SK-N-SH (cell line): ENCODE results near the gene BNIP1. TPM values are rescaled to one million over a fixed set of nuclear protein-coding genes. Genes with fewer than 3 reads are reported as not detected.

Experiments used
- CTCF ChIA-PET: fragments of 300-600, 350-600 bp; formaldehyde crosslinking; extraction: SDS; loops from one replicate; lab custom pipeline; 2021; lab: Yijun Ruan, JAX
- POLR2A ChIA-PET: fragments of 350-600 bp; sonication (Branson Sonifier 250); formaldehyde crosslinking; extraction: SDS; loops from one replicate; lab custom pipeline; 2020; ENCODE audit warnings: antibody characterized with exemption, inconsistent platforms; lab: Yijun Ruan, JAX
- DNase-seq: peaks from one replicate; pipeline ENCODE4 v3.0.0; 2012
- H2AFZ ChIP-seq: fragments of 200-600 bp; sonication (generic); 2 replicates; pipeline ENCODE4 v1.8.1; 2016; ENCODE audit warnings: antibody characterized with exemption, mild to moderate bottlenecking, low read depth
- H3F3A ChIP-seq: fragments of 200-600 bp; sonication (generic); replicated peaks from 2 replicates; pipeline ENCODE3; 2016; ENCODE audit warnings: antibody characterized with exemption, mild to moderate bottlenecking; ENCODE audit not compliant: insufficient read depth
- H3K27ac ChIP-seq, 2 experiments: fragments of 200-500 bp in 1 of 2; fragments of 200-600 bp in 1 of 2; sonication (Bioruptor generic) in 1 of 2; sonication (generic), shearing (Covaris generic) in 1 of 2; 2 replicates each; pipeline versions ENCODE4 v1.5.1 to v1.6.1; 2014 to 2016; ENCODE audit warnings: low read depth in 2 of 2, inconsistent platforms in 1 of 2, low read length in 1 of 2, mild to moderate bottlenecking in 1 of 2, mixed read lengths in 1 of 2
- H3K27me3 ChIP-seq: fragments of 200-600 bp; sonication (generic), shearing (Covaris generic); 2 replicates; pipeline ENCODE4 v1.6.1; 2016; ENCODE audit warnings: mixed run types; ENCODE audit not compliant: insufficient read depth
- H3K36me3 ChIP-seq, 2 experiments: fragments of 200-500 bp in 1 of 2; fragments of 200-600 bp in 1 of 2; sonication (Bioruptor generic) in 1 of 2; sonication (generic) in 1 of 2; replicated peaks in 1 of 2; 2 replicates each; pipeline versions ENCODE3 to v1.5.1; 2014 to 2016; ENCODE audit warnings: low read length in 1 of 2, mild to moderate bottlenecking in 1 of 2; ENCODE audit not compliant: insufficient read depth in 2 of 2, control insufficient read depth in 1 of 2
- H3K4me1 ChIP-seq, 2 experiments: fragments of 200-500 bp in 1 of 2; fragments of 200-600 bp in 1 of 2; sonication (Bioruptor generic) in 1 of 2; sonication (generic), shearing (Covaris generic) in 1 of 2; 2 replicates each; pipeline versions ENCODE4 v1.5.1 to v1.6.1; 2014 to 2016; ENCODE audit warnings: low read depth in 1 of 2, low read length in 1 of 2, mixed run types in 1 of 2; ENCODE audit not compliant: insufficient read depth in 2 of 2, control insufficient read depth in 1 of 2
- H3K4me2 ChIP-seq: fragments of 200-600 bp; sonication (generic), shearing (Covaris generic); 2 replicates; pipeline ENCODE4 v1.6.1; 2017; ENCODE audit warnings: mixed run types
- H3K4me3 ChIP-seq, 2 experiments: fragments of 200-500 bp in 1 of 2; fragments of 200-600 bp in 1 of 2; sonication (Bioruptor generic) in 1 of 2; sonication (generic), shearing (Covaris generic) in 1 of 2; 2 replicates each; pipeline versions ENCODE4 v1.5.1 to v1.8.1; 2014 to 2016; ENCODE audit warnings: low read depth in 2 of 2, inconsistent platforms in 1 of 2, low read length in 1 of 2, mild to moderate bottlenecking in 1 of 2, mixed read lengths in 1 of 2, moderate library complexity in 1 of 2
- H3K79me2 ChIP-seq: fragments of 200-600 bp; sonication (generic); 2 replicates; pipeline ENCODE4 v1.8.1; 2017; ENCODE audit warnings: mild to moderate bottlenecking; ENCODE audit not compliant: insufficient read depth
- H3K9ac ChIP-seq: fragments of 200-600 bp; sonication (generic); 2 replicates; pipeline ENCODE4 v1.6.1; 2017; ENCODE audit warnings: mixed run types
- H3K9me2 ChIP-seq: fragments of 200-600 bp; sonication (generic); 2 replicates; pipeline ENCODE4 v1.6.1; 2017; ENCODE audit warnings: mixed run types
- H3K9me3 ChIP-seq: fragments of 200-600 bp; sonication (generic); 2 replicates; pipeline ENCODE4 v1.6.1; 2017; ENCODE audit warnings: mixed run types, mild to moderate bottlenecking, moderate library complexity
- H4K20me1 ChIP-seq: fragments of 200-600 bp; sonication (generic); 2 replicates; pipeline ENCODE4 v1.6.1; 2017; ENCODE audit warnings: mild to moderate bottlenecking, mixed run types; ENCODE audit not compliant: insufficient read depth
- CHD2 ChIP-seq: fragments of 150-350 bp; IDR thresholded peaks from 2 replicates; pipeline ENCODE4 v1.6.1; 2018; ENCODE audit warnings: low read length; ENCODE audit not compliant: partially characterized antibody
- CTCF ChIP-seq: fragments of 200-600 bp; sonication (generic); IDR thresholded peaks from 2 replicates; pipeline ENCODE4 v1.6.1; 2017; ENCODE audit warnings: antibody characterized with exemption, mild to moderate bottlenecking, moderate library complexity
- EP300 ChIP-seq, 2 experiments: IDR thresholded peaks; 2 replicates each; pipeline versions ENCODE4 v1.4.0 to v1.6.1; 2012; ENCODE audit warnings: borderline replicate concordance in 1 of 2, low read depth in 1 of 2, low read length in 1 of 2
- EZH2phosphoT487 ChIP-seq: fragments of 200-600 bp; sonication (generic); IDR thresholded peaks from 2 replicates; pipeline ENCODE4 v1.6.1; 2017; ENCODE audit warnings: low read depth, mixed run types, mild to moderate bottlenecking, antibody characterized with exemption, moderate library complexity, borderline replicate concordance
- GATA2 ChIP-seq: sonication (generic); formaldehyde crosslinking; IDR thresholded peaks from 2 replicates; pipeline ENCODE4 v1.5.0; 2020; ENCODE audit warnings: mild to moderate bottlenecking, missing genetic modification reagents
- MAX ChIP-seq: IDR thresholded peaks from 2 replicates; pipeline ENCODE4 v1.4.0; 2012; ENCODE audit warnings: low read depth
- MEF2A ChIP-seq: IDR thresholded peaks from 2 replicates; pipeline ENCODE4 v1.4.0; 2012; ENCODE audit warnings: low read depth, borderline replicate concordance
- RCOR1 ChIP-seq: fragments of 150-350 bp; IDR thresholded peaks from 2 replicates; pipeline ENCODE4 v1.6.1; 2017; ENCODE audit warnings: antibody characterized with exemption, low read length
- RFX5 ChIP-seq: IDR thresholded peaks from 2 replicates; pipeline ENCODE4 v1.6.1; 2012; ENCODE audit warnings: mild to moderate bottlenecking, improper control_type of control experiment, low read length
- RXRA ChIP-seq: IDR thresholded peaks from 2 replicates; pipeline ENCODE4 v1.4.0; 2012; ENCODE audit warnings: low read depth, mild to moderate bottlenecking, borderline replicate concordance
- SIN3A ChIP-seq: IDR thresholded peaks from 2 replicates; pipeline ENCODE4 v1.6.1; 2012; ENCODE audit warnings: low read depth, mild to moderate bottlenecking, low read length, moderate library complexity, borderline replicate concordance
- TAF1 ChIP-seq: IDR thresholded peaks from 2 replicates; pipeline ENCODE4 v1.6.1; 2012; ENCODE audit warnings: low read depth, mild to moderate bottlenecking, low read length, moderate library complexity, borderline replicate concordance
- TEAD4 ChIP-seq: IDR thresholded peaks from 2 replicates; pipeline ENCODE4 v1.4.0; 2012; ENCODE audit warnings: mild to moderate bottlenecking, borderline replicate concordance; ENCODE audit not compliant: insufficient read depth
- USF2 ChIP-seq: fragments of 150-350 bp; IDR thresholded peaks from 2 replicates; pipeline ENCODE4 v1.6.1; 2017; ENCODE audit warnings: antibody characterized with exemption, low read length, low read depth, borderline replicate concordance
- YY1 ChIP-seq: IDR thresholded peaks from 2 replicates; pipeline ENCODE4 v1.4.0; 2012; ENCODE audit warnings: low read depth, mild to moderate bottlenecking
- ZBTB33 ChIP-seq: IDR thresholded peaks from 2 replicates; pipeline ENCODE4 v1.4.0; 2012; ENCODE audit warnings: low read depth, borderline replicate concordance
- WGBS: methylation state at CpG from one replicate; pipeline ENCODE4 v1.1.6; 2017; ENCODE audit warnings: low lambda C conversion rate; 5-methylcytosine and 5-hydroxymethylcytosine counted together
- polyA plus RNA-seq, 3 experiments: library from polyadenylated mRNA; depleted of rRNA; stranded (reverse); fragments of >200 nt; gene quantifications; 2 replicates each; pipeline ENCODE4 v1.2.3, GENCODE V29; 2012

The BNIP1 gene
- polyA plus RNA-seq, 1 of the 3 experiments (the other 2 are of a cell fraction), result 16.7 TPM

GRCh38 chr5:173213236-173213933 is 69.1 kb downstream of the BNIP1 start:
- H3K27me3 ChIP-seq, result peaks cover 75% of the 10 kb centered on the region
- POLR2A ChIA-PET, result no interaction called here
- WGBS, result 30% methylated on average over 8 of the region's 49 CpGs
- no peak overlapping the region for H3K4me3 ChIP-seq
- no peak overlapping the region for H3K4me2 ChIP-seq
- H2AFZ ChIP-seq, result no peak overlapping the region
- CTCF ChIA-PET, result no interaction called here
- no peaks in the 10 kb centered on the region for H3K4me1 ChIP-seq
- no peaks in the 10 kb centered on the region for H4K20me1 ChIP-seq
- H3F3A ChIP-seq, result no peaks in the 10 kb centered on the region
- no peak overlapping the region for H3K9ac ChIP-seq
- no peaks in the 10 kb centered on the region for H3K9me2 ChIP-seq
- no peaks in the 10 kb centered on the region for H3K79me2 ChIP-seq
- no peaks in the 10 kb centered on the region for H3K9me3 ChIP-seq
- H3K27ac ChIP-seq, result no peak overlapping the region
- no peaks in the 10 kb centered on the region for H3K36me3 ChIP-seq
- TF ChIP-seq YY1, result no peak
- no peak for TF ChIP-seq CHD2
- TF ChIP-seq TEAD4, result no peak
- no peak for TF ChIP-seq TAF1
- no peak for TF ChIP-seq MEF2A
- TF ChIP-seq ZBTB33, result no peak
- no peak for TF ChIP-seq RFX5
- TF ChIP-seq EZH2phosphoT487, result no peak
- no peak for TF ChIP-seq RXRA
- no peak for TF ChIP-seq USF2
- TF ChIP-seq MAX, result no peak
- no peak for TF ChIP-seq RCOR1
- no peak for TF ChIP-seq SIN3A
- TF ChIP-seq GATA2 (CRISPR knock-in tag), result no peak
- TF ChIP-seq EP300 (IDR thresholded peaks at IDR 0.05; ENCODE audit: borderline replicate concordance in 1 of 2, low read depth in 1 of 2, low read length in 1 of 2), result no peak
- TF ChIP-seq CTCF, result no peak
- TF ChIP-seq, all 33 proteins: peak for 0
- DNase-seq, result no peak

Other genes with a start within 250 kb of the BNIP1 start
- 193 and 212 TPM in 2 replicates for gene RPL26L1, start 185.1 kb upstream of the BNIP1 start, polyA plus RNA-seq (2012; rRNA removed)
- 215 and 243 TPM in 2 replicates for gene ATP6V0E1, start 160.8 kb upstream of the BNIP1 start, polyA plus RNA-seq (2012; rRNA removed)
- 2.4 and 3.2 TPM in 2 replicates for gene CREBRF, start 88.2 kb upstream of the BNIP1 start, polyA plus RNA-seq (2012; rRNA removed)
- gene NKX2-5, start 90.7 kb downstream of the BNIP1 start, polyA plus RNA-seq (2012; rRNA removed), result not detected in 2 replicates
- 5.9 and 9.1 TPM in 2 replicates for gene STC2, start 183.9 kb downstream of the BNIP1 start, polyA plus RNA-seq (2012; rRNA removed)